GM19193 (cell line): ENCODE results near the gene CACNA1H.

ENCODE experiments used
- POLR2A ChIP-seq: IDR thresholded peaks from 4 replicates; pipeline ENCODE4 v1.6.1; 2011; ENCODE audit not compliant: insufficient read depth, insufficient read length; ENCODE audit errors: extremely low read depth

CACNA1H gene

GRCh38 chr16:1212616-1213194 is 59.8 kb downstream of the CACNA1H start:
- TF ChIP-seq POLR2A: no peak

GRCh38 chr16:1213231-1213630 is 60.3 kb downstream of the CACNA1H start:
- TF ChIP-seq POLR2A: no peak

GRCh38 chr16:1213796-1214372 is 61.0 kb downstream of the CACNA1H start:
- no peak for TF ChIP-seq POLR2A

- TF ChIP-seq POLR2A: no peak
Observed at GRCh38 chr16:1214719-1215118, 61.8 kb downstream of the CACNA1H start.

- no peak for TF ChIP-seq POLR2A
Observed at GRCh38 chr16:1215574-1216295, 62.8 kb downstream of the CACNA1H start.

- no peak for TF ChIP-seq POLR2A
Observed at GRCh38 chr16:1216296-1216619, 63.4 kb downstream of the CACNA1H start.

- no peak for TF ChIP-seq POLR2A
Observed at GRCh38 chr16:1216681-1217400, 63.9 kb downstream of the CACNA1H start.

GRCh38 chr16:1217526-1217925 is 64.6 kb downstream of the CACNA1H start:
- TF ChIP-seq POLR2A: no peak

GRCh38 chr16:1218061-1218929 is 65.4 kb downstream of the CACNA1H start:
- TF ChIP-seq POLR2A: no peak

GRCh38 chr16:1218930-1219611 is 66.2 kb downstream of the CACNA1H start:
- no peak for TF ChIP-seq POLR2A

- TF ChIP-seq POLR2A: no peak
Observed at GRCh38 chr16:1220098-1220728, 67.3 kb downstream of the CACNA1H start.

- TF ChIP-seq POLR2A: no peak
Observed at GRCh38 chr16:1220841-1221627, 68.1 kb downstream of the CACNA1H start.

GRCh38 chr16:1221628-1222552 is 69.0 kb downstream of the CACNA1H start:
- TF ChIP-seq POLR2A: no peak
